MM.1S (cell line): Measurements from ENCODE around the gene HELZ.

Experiments
- DNase-seq: peaks from one replicate; pipeline ENCODE4 v3.0.0-alpha.2; 2015
- H2AFZ ChIP-seq: fragments of 300-600 bp; sonication (generic); 2 replicates; pipeline ENCODE4 v1.6.0; 2016; ENCODE audit warnings: antibody characterized with exemption, low read length
- H3F3A ChIP-seq: fragments of 300-600 bp; sonication (generic); 2 replicates; pipeline ENCODE4 v1.6.1; 2016; ENCODE audit warnings: mild to moderate bottlenecking, antibody characterized with exemption, low read length, moderate library complexity, mixed read lengths; ENCODE audit not compliant: insufficient read depth
- H3K27ac ChIP-seq: fragments of 300-600 bp; sonication (generic); 2 replicates; pipeline ENCODE4 v1.5.1; 2016; ENCODE audit warnings: mild to moderate bottlenecking, low read length
- H3K27me3 ChIP-seq: fragments of 300-600 bp; sonication (generic); replicated peaks from 2 replicates; pipeline ENCODE4 v1.6.0; 2016; ENCODE audit warnings: low read length; ENCODE audit not compliant: insufficient read depth
- H3K36me3 ChIP-seq: fragments of 300-600 bp; sonication (generic); replicated peaks from 2 replicates; pipeline ENCODE4 v1.6.1; 2016; ENCODE audit warnings: mild to moderate bottlenecking, low read length, mixed read lengths; ENCODE audit not compliant: insufficient read depth
- H3K4me1 ChIP-seq: fragments of 300-600 bp; sonication (generic); 2 replicates; pipeline ENCODE4 v1.6.1; 2016; ENCODE audit warnings: low read length, mixed read lengths
- H3K4me2 ChIP-seq: fragments of 300-600 bp; sonication (generic); 2 replicates; pipeline ENCODE4 v1.6.0; 2016; ENCODE audit warnings: low read depth, low read length
- H3K4me3 ChIP-seq: fragments of 300-600 bp; sonication (generic); 2 replicates; pipeline ENCODE4 v1.5.1; 2016; ENCODE audit warnings: low read length, mixed read lengths
- H3K79me2 ChIP-seq: fragments of 300-600 bp; sonication (generic); 2 replicates; pipeline ENCODE4 v1.6.1; 2016; ENCODE audit warnings: mixed run types, low read length, mixed read lengths
- H3K9ac ChIP-seq: fragments of 300-600 bp; sonication (generic); 2 replicates; pipeline ENCODE4 v1.6.1; 2016; ENCODE audit warnings: low read length, mixed read lengths
- H3K9me2 ChIP-seq: fragments of 300-600 bp; sonication (generic); replicated peaks from 2 replicates; pipeline ENCODE4 v1.6.1; 2016; ENCODE audit warnings: mild to moderate bottlenecking, low read length, mixed read lengths; ENCODE audit not compliant: insufficient read depth
- H3K9me3 ChIP-seq: fragments of 300-600 bp; sonication (generic); replicated peaks from 2 replicates; pipeline ENCODE4 v1.6.1; 2016; ENCODE audit warnings: mild to moderate bottlenecking, low read length, mixed read lengths; ENCODE audit not compliant: insufficient read depth
- H4K20me1 ChIP-seq: fragments of 300-600 bp; sonication (generic); 2 replicates; pipeline ENCODE4 v1.6.1; 2016; ENCODE audit warnings: mild to moderate bottlenecking, low read length, moderate library complexity, mixed read lengths; ENCODE audit not compliant: insufficient read depth
- EZH2 ChIP-seq: fragments of 300-600 bp; sonication (generic); optimal IDR thresholded peaks from 2 replicates; pipeline ENCODE3; 2017; ENCODE audit warnings: low read depth, mild to moderate bottlenecking, antibody characterized with exemption, low read length, mixed read lengths
- EZH2phosphoT487 ChIP-seq: fragments of 300-600 bp; sonication (generic); IDR thresholded peaks from 2 replicates; pipeline ENCODE4 v1.6.1; 2018; ENCODE audit warnings: antibody characterized with exemption, low read length
- TF ChIP-seq, protein P1 (sequence below): fragments of 300-600 bp; sonication (generic); IDR thresholded peaks from 2 replicates; pipeline ENCODE4 v1.5.1; 2016; ENCODE audit warnings: antibody characterized with exemption, low read length, mixed read lengths

HELZ gene

DNA sequence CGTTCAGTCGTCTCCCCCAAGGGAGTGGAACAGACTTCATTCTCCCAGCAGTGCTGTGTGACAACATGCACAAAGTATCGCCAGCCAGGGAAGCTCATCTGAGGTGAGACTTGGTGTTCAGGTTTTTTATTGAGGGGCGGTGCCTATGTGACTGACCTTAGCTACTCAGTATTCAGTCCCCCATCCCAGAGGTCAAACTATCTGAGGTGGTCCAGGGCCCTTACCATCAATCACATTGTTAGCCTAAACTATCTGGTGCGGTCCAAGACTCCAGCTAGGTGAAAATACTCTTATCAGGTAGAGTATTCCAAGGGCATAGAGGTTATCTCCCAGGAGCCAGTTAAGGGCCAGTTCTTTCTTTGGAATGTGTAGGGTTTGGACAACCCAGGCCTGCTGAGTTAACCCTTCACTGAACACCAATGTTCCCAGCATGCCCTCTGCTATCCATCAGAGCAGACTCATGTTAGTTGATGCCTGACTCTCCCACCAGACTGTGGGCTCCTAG is 206.1 kb downstream of the HELZ start:
- H3K79me2 ChIP-seq, result no peaks in the 10 kb centered on the region
- DNase-seq, result no peak
- no peak overlapping the region for H3K9ac ChIP-seq
- no peaks in the 10 kb centered on the region for H3K9me3 ChIP-seq
- H4K20me1 ChIP-seq, result no peaks in the 10 kb centered on the region
- H2AFZ ChIP-seq, result no peak overlapping the region
- no peak for TF ChIP-seq EZH2phosphoT487
- no peak for TF ChIP-seq EZH2
- TF ChIP-seq, protein P1, sequence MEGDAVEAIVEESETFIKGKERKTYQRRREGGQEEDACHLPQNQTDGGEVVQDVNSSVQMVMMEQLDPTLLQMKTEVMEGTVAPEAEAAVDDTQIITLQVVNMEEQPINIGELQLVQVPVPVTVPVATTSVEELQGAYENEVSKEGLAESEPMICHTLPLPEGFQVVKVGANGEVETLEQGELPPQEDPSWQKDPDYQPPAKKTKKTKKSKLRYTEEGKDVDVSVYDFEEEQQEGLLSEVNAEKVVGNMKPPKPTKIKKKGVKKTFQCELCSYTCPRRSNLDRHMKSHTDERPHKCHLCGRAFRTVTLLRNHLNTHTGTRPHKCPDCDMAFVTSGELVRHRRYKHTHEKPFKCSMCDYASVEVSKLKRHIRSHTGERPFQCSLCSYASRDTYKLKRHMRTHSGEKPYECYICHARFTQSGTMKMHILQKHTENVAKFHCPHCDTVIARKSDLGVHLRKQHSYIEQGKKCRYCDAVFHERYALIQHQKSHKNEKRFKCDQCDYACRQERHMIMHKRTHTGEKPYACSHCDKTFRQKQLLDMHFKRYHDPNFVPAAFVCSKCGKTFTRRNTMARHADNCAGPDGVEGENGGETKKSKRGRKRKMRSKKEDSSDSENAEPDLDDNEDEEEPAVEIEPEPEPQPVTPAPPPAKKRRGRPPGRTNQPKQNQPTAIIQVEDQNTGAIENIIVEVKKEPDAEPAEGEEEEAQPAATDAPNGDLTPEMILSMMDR, result no peak
- H3F3A ChIP-seq, result no peaks in the 10 kb centered on the region
- H3K27ac ChIP-seq, result no peak overlapping the region
- no peak overlapping the region for H3K4me2 ChIP-seq
- H3K36me3 ChIP-seq, result no peaks in the 10 kb centered on the region
- no peaks in the 10 kb centered on the region for H3K4me1 ChIP-seq
- no peak overlapping the region for H3K4me3 ChIP-seq
- H3K9me2 ChIP-seq, result no peaks in the 10 kb centered on the region
- peaks cover 10% of the 10 kb centered on the region; the same call in 1 of the 2 replicates for H3K27me3 ChIP-seq

DNA sequence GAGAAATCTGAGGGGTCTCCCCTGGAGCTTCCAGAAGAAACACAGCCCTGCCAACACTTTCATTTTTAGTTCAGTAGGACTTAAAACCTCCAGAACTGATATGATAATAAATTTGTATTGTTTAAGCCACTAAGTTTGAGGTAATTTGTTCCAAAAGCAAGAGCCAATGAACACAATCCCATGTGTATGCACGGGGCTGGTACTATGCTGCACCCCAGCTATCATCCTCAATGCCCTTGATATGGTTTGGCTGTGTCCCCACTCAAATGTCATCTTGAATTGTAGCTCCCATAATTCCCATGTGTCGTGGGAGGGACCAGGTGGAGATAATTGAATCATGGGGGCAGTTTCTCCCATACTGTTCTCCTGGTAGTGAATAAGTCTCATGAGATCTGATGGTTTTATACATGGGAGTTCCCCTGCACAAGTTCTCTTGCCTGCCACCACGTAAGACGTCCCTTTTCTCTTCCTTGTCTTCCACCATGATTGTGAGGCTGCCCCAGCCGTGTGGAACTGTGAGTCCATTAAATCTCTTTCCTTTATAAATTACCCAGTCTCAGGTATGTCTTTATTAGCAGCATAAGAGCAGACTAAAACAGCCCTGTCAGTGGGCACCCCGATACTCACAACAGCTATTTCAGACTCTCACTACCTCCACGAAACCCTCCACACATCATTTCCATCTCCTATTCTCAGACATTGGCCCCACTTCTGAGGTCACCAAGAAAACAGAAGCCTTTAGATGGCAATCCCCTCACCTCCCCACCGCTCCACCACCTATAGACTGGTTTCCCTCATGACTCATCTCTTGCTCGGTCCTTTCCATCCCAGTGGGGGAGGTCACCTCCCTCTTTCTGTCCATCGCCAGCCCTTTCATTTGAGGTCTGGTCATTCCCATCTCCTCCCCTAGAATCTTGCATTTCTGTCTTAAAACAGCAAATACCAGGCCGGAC is 209.6 kb downstream of the HELZ start:
- DNase-seq, result no peak
- Histone ChIP-seq H3F3A (no peaks in the 10 kb centered on the region), H3K4me3 (no peak overlapping the region), H3K9ac (no peak overlapping the region), H4K20me1 (no peaks in the 10 kb centered on the region), H2AFZ (no peak overlapping the region), H3K4me2 (no peak overlapping the region), H3K36me3 (no peaks in the 10 kb centered on the region), H3K9me2 (no peaks in the 10 kb centered on the region), H3K9me3 (no peaks in the 10 kb centered on the region), H3K79me2 (no peaks in the 10 kb centered on the region), H3K27ac (no peak overlapping the region), H3K4me1 (no peaks in the 10 kb centered on the region), H3K27me3 (peaks cover 34% of the 10 kb centered on the region)
- TF ChIP-seq, protein P1, result no peak
- TF ChIP-seq EZH2 (no peak), EZH2phosphoT487 (no peak)

DNA sequence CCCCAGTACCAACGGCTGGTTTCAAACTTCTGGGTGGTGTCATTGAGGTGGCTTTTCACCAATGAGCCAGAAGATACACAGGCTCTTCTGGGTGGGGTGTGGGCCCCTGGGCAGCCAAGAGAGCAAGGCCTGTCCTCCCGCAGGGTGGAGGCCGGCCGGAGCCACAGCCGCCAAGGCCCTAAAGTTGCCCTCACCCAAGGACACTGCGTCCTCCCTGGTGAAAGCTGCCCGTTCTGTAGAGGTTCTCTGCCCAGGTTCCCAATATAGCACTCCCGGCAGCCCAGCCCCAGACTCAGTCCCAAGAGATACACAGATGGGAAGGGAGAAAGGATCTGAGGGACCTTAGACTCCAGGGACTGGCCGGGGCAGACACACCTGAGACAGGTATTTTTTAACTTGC is 211.4 kb downstream of the HELZ start:
- no peak overlapping the region for H3K4me3 ChIP-seq
- H3K4me2 ChIP-seq, result no peak overlapping the region
- no peaks in the 10 kb centered on the region for H3K9me2 ChIP-seq
- H3K27me3 ChIP-seq, result peaks cover 45% of the 10 kb centered on the region
- H3K9ac ChIP-seq, result no peak overlapping the region
- no peak for TF ChIP-seq EZH2phosphoT487
- TF ChIP-seq EZH2, result no peak
- TF ChIP-seq, protein P1, result no peak
- no peak overlapping the region for H2AFZ ChIP-seq
- no peaks in the 10 kb centered on the region for H3K79me2 ChIP-seq
- DNase-seq, result no peak
- no peaks in the 10 kb centered on the region for H3K36me3 ChIP-seq
- H3K4me1 ChIP-seq, result no peaks in the 10 kb centered on the region
- H4K20me1 ChIP-seq, result no peaks in the 10 kb centered on the region
- no peak overlapping the region for H3K27ac ChIP-seq
- no peaks in the 10 kb centered on the region for H3K9me3 ChIP-seq
- no peaks in the 10 kb centered on the region for H3F3A ChIP-seq
